ENCODE results near the gene GRIK4. TPM values are rescaled to one million over a fixed set of nuclear protein-coding genes. Genes with fewer than 3 reads are reported as not detected.

GRIK4 gene
- total and polyA plus RNA-seq, 11 donors: 0.04 to 0.45 (median 0.12) TPM; not detected in 6

DNA sequence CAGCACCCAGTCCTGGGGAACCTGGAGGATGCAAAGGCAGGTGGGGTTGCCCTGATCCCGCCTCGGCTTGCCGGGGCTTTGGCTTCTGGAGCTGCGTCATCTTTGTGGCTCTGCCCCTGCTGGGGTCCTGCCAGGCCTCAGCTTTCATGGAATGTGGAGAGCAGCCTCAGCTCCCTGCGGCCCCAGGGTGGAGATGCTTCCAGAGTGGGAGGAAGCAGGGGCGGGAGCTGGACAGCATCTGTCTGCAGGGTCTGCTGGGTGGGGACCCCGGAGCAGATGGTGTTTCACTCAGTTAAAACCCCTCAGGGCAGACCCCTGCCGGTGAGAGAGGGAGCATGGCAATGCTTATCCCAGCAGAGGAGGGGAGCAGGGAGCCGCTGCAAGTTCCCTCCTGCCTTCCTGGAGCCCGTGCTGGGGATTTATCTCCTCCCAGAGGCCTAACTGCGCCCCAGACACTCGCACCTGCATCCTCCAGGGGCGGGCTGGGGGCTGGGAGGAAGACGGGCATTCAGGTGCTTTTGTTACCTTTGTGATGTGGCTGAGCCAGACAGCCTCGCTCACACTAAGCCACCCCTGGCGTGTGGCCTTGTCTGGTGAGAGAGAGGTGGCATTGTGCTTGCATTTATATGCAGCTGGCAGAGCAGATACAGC lies 15.7 kb downstream of the GRIK4 start:
- peaks cover 0 to 8% (median 0%) of the 10 kb centered on the region in 12 donors for H3K4me1 ChIP-seq
- ATAC-seq (peak in 3 of 4 donors; percentile 16 to 33 (median 32)), DNase-seq (no peak)
- H3K9me3 ChIP-seq: no peaks in the 10 kb centered on the region
- H3K4me3 ChIP-seq: no peak overlapping the region
- no peak overlapping the region for H3K27ac ChIP-seq
- TF ChIP-seq POLR2A (IDR thresholded peaks at IDR 0.05): no peak
- TF ChIP-seq, protein P1, sequence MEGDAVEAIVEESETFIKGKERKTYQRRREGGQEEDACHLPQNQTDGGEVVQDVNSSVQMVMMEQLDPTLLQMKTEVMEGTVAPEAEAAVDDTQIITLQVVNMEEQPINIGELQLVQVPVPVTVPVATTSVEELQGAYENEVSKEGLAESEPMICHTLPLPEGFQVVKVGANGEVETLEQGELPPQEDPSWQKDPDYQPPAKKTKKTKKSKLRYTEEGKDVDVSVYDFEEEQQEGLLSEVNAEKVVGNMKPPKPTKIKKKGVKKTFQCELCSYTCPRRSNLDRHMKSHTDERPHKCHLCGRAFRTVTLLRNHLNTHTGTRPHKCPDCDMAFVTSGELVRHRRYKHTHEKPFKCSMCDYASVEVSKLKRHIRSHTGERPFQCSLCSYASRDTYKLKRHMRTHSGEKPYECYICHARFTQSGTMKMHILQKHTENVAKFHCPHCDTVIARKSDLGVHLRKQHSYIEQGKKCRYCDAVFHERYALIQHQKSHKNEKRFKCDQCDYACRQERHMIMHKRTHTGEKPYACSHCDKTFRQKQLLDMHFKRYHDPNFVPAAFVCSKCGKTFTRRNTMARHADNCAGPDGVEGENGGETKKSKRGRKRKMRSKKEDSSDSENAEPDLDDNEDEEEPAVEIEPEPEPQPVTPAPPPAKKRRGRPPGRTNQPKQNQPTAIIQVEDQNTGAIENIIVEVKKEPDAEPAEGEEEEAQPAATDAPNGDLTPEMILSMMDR (IDR thresholded peaks at IDR 0.05): no peak
- 29 to 42% (median 35%) methylated on average over 12 to 16 of the region's 16 CpGs for WGBS, 4 donors
- no peaks in the 10 kb centered on the region for H3K36me3 ChIP-seq
- peaks cover 0 to 27% (median 8%) of the 10 kb centered on the region in 9 donors for H3K27me3 ChIP-seq
- intact Hi-C loops (cut with DNase I): no loop called here

DNA sequence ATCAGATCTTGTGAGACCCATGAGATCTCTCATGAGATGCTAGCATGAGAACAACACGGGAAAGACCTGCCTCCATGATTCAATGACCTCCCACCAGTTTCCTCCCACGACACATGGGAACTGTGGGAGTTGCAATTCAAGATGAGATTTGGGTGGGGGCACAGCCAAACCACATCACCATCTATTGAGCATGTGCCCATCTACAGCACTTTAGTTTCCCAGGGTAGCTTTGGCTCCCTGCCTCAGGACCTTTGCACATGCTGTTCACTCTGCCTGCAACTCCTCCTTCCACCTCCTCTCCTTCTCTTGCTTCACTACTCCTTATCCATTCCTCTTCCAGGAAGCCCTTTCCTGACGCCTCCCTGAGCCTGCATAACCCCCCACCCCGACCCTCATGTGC lies 17.2 kb downstream of the GRIK4 start:
- Histone ChIP-seq H3K9me3 (no peaks in the 10 kb centered on the region), H3K4me3 (no peak overlapping the region), H3K4me1 (peaks cover 0 to 8% (median 1%) of the 10 kb centered on the region in 12 donors), H3K27me3 (peaks cover 0 to 23% (median 8%) of the 10 kb centered on the region in 9 donors), H3K36me3 (no peaks in the 10 kb centered on the region), H3K27ac (no peak overlapping the region)
- TF ChIP-seq POLR2A (IDR thresholded peaks at IDR 0.05): no peak
- TF ChIP-seq, protein P1 (IDR thresholded peaks at IDR 0.05): no peak
- no peak for ATAC-seq
- 76 to 88% (median 88%) methylated on average over 4 of the region's 4 CpGs for WGBS, 4 donors
- intact Hi-C loops (cut with DNase I): no loop called here
- no peak for DNase-seq

DNA sequence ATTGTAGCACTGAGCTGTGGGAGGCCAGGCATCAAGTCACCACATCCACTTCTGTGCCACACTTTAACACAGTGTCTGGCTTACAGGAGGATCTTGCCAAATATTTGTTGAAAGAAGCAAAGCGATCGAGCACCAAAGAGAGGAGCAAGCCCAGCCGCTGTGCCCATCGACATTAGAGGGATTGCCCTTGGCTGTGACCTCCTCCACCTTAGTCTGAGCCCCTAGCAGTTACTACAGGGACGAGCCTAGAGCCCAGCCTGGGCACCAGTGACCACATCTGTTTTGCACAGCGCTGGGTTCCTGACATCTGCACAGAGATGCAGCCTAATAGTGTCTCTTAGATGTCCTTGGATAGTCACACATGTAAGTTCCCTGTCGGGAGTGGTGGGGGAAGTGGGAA lies 17.7 kb downstream of the GRIK4 start:
- Histone ChIP-seq H3K4me1 (peaks cover 0 to 8% (median 1%) of the 10 kb centered on the region in 12 donors), H3K27me3 (peaks cover 0 to 22% (median 8%) of the 10 kb centered on the region in 9 donors), H3K36me3 (no peaks in the 10 kb centered on the region), H3K4me3 (no peak overlapping the region), H3K27ac (no peak overlapping the region), H3K9me3 (no peaks in the 10 kb centered on the region)
- WGBS, 4 donors: 85 to 88% (median 87%) methylated on average over 7 of the region's 7 CpGs
- ATAC-seq: no peak
- intact Hi-C loops (cut with DNase I): no loop called here
- DNase-seq: no peak
- TF ChIP-seq POLR2A (IDR thresholded peaks at IDR 0.05): no peak
- TF ChIP-seq, protein P1 (IDR thresholded peaks at IDR 0.05): no peak

DNA sequence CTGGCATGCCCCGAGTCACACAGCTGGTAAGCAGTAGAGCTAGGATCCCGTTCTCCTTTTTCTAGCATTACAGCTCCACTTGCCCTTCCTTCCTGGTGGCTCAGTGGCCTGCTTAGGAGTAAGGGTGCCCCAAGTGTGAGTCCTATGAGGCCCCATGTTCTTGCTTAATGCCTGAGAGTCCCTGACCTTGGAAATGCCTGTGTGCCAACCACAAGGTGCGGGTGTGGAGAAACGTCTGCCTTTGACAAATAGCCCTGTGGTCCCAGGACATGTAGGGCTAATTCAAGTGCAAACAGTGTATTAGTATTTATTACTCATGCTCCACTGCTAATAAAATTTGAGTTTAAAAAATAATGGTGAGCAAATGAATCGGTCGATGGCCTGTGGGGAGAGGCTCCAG lies 18.4 kb downstream of the GRIK4 start:
- DNase-seq: no peak
- 83 to 89% (median 88%) methylated on average over 6 of the region's 6 CpGs for WGBS, 4 donors
- Histone ChIP-seq H3K27ac (no peak overlapping the region), H3K4me3 (no peak overlapping the region), H3K27me3 (peaks cover 0 to 21% (median 8%) of the 10 kb centered on the region in 9 donors), H3K9me3 (no peaks in the 10 kb centered on the region), H3K4me1 (peaks cover 0 to 8% (median 1%) of the 10 kb centered on the region in 12 donors), H3K36me3 (no peaks in the 10 kb centered on the region)
- TF ChIP-seq, protein P1 (IDR thresholded peaks at IDR 0.05): no peak
- TF ChIP-seq POLR2A (IDR thresholded peaks at IDR 0.05): no peak
- intact Hi-C loops (cut with DNase I): no loop called here
- no peak for ATAC-seq
